Fibroblast of lung (primary cell): ENCODE measurements around the gene RASA3.

Experiments used
- CTCF ChIP-seq, 2 donors: IDR thresholded peaks in 1 of 2; conservative IDR thresholded peaks in 1 of 2; 1 replicate in 1 of 2; 2 replicates in 1 of 2; pipeline ENCODE4 v1.5.1; 2011 to 2012; ENCODE audit warnings: low read length in 2 of 2, control low read depth in 1 of 2, inconsistent platforms in 1 of 2, low read depth in 1 of 2, mild to moderate bottlenecking in 1 of 2
- EZH2 ChIP-seq: IDR thresholded peaks from 2 replicates; pipeline ENCODE4 v1.5.1; 2012; ENCODE audit warnings: low read length, control low read depth, mild to moderate bottlenecking; ENCODE audit errors: missing control alignments

DNA sequence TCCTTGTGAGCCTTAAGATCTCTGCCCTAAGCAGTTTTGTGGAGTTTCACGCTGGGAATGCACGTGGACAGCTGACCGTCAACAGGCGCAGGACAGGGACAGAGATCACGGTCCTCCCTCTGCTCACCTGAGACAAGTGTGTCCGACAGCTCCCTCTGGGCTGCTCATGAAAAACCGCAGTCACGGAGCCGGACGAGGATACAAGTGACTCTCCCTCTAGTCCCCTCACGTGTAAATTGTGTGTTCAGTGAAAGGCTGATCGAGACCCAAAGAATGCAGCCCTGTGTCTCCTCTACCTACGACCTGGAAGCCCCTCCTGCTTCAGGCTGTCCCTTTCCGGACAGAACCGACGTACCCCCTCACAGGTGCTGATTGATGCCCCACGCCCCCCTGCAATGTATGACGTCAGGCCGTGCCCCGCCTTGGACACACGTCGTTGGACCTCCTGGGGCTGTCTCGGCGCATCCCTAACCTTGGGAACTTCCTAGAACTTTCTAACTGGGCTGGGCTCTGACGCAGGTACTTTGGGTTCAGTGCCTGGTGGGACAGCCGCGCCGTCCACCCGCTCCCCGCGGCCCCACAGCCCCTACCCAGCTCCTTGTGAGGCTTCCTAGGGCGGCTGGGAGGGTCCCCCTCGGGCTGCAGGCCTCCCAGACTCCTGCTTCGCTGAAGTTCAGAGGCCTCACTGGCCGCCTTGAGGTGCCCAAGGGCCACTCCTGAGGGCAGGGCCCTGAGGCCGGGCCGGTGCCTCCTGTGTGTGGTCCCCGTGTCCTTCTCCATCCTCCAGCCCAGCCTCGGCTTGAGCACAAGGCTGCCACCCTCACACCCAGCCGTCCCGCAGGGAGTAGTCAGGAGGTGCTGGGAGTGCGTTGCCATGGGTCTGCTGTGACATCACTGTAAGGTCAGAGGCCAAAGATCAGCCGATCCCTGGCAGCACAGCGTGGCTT, 158.9 kb downstream of the RASA3 start, which contains the start of gene C13orf46:
- no peak for TF ChIP-seq CTCF (conservative IDR thresholded peaks at IDR 0.05 in 1 of 2, IDR thresholded peaks at IDR 0.05 in 1 of 2; ENCODE audit: low read depth in 1 of 2, low read length in 2 of 2)
- TF ChIP-seq EZH2, result no peak
